AG04450 (cell line): ENCODE data around the gene CRTC1. TPM values are rescaled to one million over a fixed set of nuclear protein-coding genes. Genes with fewer than 3 reads are reported as not detected.
A peak's percentile ranks its signal among the peaks of the same experiment; 100 is the strongest.

ENCODE experiments used
- CTCF ChIA-PET: fragments of 300-600, 350-600 bp; formaldehyde crosslinking; extraction: SDS; loops from one replicate; lab custom pipeline; 2022; ENCODE audit warnings: antibody characterized with exemption, inconsistent platforms; lab: Charles Lee
- POLR2A ChIA-PET: fragments of 350-600 bp; formaldehyde crosslinking; extraction: SDS; loops from one replicate; lab custom pipeline; 2021; ENCODE audit warnings: antibody characterized with exemption, inconsistent platforms; lab: Yijun Ruan, JAX
- DNase-seq: peaks from one replicate; pipeline ENCODE4 v3.0.0-alpha.2; 2011; ENCODE audit warnings: low read depth, low spot score
- H3K27ac ChIP-seq: one replicate; pipeline ENCODE4 v1.5.1; 2012; ENCODE audit warnings: low read depth, low read length, control low read depth
- H3K27me3 ChIP-seq: one replicate; pipeline ENCODE4 v1.6.0; 2012; ENCODE audit warnings: low read length; ENCODE audit not compliant: control insufficient read depth, insufficient read depth
- H3K4me3 ChIP-seq: 2 replicates; pipeline ENCODE4 v1.5.1; 2011; ENCODE audit warnings: mild to moderate bottlenecking, low read depth, low read length, control low read depth
- H3K9me3 ChIP-seq: 2 replicates; pipeline ENCODE4 v1.5.1; 2012; ENCODE audit warnings: low read length; ENCODE audit not compliant: control insufficient read depth, insufficient read depth
- polyA plus RNA-seq: library from polyadenylated mRNA; depleted of rRNA; stranded (reverse); fragments of >200 nt; gene quantifications from 2 replicates; pipeline ENCODE4 v1.2.3, GENCODE V29; 2011
- TF ChIP-seq, protein P1 (sequence below): IDR thresholded peaks from 2 replicates; pipeline ENCODE4 v1.5.1; 2011; ENCODE audit warnings: low read depth, low read length, control low read depth, inconsistent platforms

The CRTC1 gene
- polyA plus RNA-seq, 1 experiment, result 1.0 TPM

DNA sequence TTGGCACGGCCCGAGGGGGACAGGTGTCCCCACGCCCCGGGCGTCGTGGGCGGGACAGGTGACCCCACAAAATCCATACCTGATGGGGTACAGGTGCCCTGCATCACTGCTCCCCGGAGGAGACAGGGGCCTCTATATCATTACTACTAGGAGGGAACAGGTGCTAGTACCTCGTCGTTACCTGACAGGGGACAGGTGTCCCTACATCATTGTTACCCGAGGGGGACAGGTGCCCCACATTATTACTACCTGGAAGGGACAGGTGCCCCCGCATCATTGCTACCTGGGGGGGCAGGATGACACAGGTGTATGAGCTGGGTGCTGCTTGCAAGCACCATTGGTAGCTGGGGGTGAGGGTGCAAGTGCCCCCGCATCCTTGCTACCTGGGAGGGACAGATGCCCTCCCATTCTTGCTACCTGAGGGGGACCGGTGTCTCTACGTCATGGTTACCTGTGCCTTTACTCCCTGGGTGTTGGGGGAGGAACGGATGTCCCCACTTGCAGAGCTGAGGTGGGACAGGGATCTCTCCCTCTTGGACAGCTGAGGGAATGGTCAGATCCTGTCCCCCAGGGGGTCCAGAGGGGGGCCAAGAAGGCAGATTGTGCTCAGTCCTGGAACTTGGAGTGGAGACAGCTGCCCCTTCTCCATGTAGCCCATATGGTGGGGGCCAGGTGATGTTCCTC lies 620 bp downstream of the CRTC1 start:
- Histone ChIP-seq H3K27ac (no peak overlapping the region), H3K9me3 (no peaks in the 10 kb centered on the region), H3K4me3 (peak overlapping the region; percentile 78), H3K27me3 (no peaks in the 10 kb centered on the region)
- CTCF ChIA-PET, result interaction anchor here (0.6 kb wide), 1 partner anchor 677 kb away, joined by 3 read pairs; no protein-coding TSS in a partner anchor
- POLR2A ChIA-PET, result no interaction called here
- DNase-seq, result no peak
- TF ChIP-seq, protein P1, sequence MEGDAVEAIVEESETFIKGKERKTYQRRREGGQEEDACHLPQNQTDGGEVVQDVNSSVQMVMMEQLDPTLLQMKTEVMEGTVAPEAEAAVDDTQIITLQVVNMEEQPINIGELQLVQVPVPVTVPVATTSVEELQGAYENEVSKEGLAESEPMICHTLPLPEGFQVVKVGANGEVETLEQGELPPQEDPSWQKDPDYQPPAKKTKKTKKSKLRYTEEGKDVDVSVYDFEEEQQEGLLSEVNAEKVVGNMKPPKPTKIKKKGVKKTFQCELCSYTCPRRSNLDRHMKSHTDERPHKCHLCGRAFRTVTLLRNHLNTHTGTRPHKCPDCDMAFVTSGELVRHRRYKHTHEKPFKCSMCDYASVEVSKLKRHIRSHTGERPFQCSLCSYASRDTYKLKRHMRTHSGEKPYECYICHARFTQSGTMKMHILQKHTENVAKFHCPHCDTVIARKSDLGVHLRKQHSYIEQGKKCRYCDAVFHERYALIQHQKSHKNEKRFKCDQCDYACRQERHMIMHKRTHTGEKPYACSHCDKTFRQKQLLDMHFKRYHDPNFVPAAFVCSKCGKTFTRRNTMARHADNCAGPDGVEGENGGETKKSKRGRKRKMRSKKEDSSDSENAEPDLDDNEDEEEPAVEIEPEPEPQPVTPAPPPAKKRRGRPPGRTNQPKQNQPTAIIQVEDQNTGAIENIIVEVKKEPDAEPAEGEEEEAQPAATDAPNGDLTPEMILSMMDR, result no peak

DNA sequence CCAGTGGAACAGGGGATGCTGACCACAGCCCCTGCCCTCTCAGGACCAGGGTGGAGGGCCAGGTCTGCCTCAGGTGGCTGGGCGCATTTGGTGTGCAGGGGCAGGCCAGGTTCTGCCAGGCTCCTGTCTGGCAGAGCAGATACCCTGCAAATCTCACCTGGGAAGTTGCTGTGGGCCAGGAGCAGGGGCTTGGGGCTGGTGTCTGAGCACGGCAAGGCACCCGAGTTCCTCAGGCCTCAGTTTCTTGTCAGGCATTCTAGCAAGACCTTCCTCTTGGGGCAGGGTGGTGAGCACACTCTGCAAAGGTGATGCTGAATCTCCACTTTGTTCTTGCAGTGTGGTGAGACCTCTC lies 1.1 kb downstream of the CRTC1 start:
- Histone ChIP-seq H3K27ac (no peak overlapping the region), H3K27me3 (no peaks in the 10 kb centered on the region), H3K9me3 (no peaks in the 10 kb centered on the region), H3K4me3 (peak overlapping the region; percentile 78)
- no peak for DNase-seq
- TF ChIP-seq, protein P1, result no peak
- POLR2A ChIA-PET, result no interaction called here
- CTCF ChIA-PET, result interaction anchor here (0.6 kb wide), 1 partner anchor 676 kb away, joined by 3 read pairs; no protein-coding TSS in a partner anchor

DNA sequence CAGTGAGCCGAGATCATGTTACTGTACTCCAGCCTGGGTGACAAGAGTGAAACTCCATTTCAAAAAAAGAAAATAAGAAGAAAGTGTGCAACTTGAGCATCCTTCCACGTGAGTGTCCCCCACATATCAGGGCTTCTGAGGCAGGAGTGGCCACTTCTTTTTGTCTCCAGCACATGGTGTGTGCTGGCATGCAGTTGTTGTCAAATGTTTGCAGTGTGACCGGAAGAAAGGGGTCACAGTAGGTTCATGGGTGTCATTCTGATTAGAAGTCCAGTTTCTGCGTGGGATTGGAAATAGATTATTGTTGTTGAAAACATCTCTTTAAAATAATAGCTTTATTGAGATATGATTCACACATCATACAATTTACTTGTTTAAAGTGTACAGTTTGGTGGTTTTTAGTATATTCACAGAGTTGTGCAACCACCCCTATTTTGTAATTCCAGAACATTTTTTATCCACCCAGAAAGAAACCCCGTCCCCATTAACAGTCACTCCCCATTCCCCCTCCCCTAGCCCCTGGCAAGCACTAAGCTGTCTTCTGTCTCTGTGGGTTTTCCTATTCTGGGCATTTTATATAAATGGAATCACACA lies 2.2 kb downstream of the CRTC1 start:
- TF ChIP-seq, protein P1, result no peak
- H3K27me3 ChIP-seq, result no peaks in the 10 kb centered on the region
- no peaks in the 10 kb centered on the region for H3K9me3 ChIP-seq
- no peak for DNase-seq
- H3K4me3 ChIP-seq, result no peak overlapping the region
- ChIA-PET CTCF (no interaction called here), POLR2A (interaction anchor here (0.6 to 1.1 kb wide), 2 partner anchors 48 to 199 kb away, joined by 3 to 5 read pairs; no protein-coding TSS in a partner anchor)
- H3K27ac ChIP-seq, result no peak overlapping the region

DNA sequence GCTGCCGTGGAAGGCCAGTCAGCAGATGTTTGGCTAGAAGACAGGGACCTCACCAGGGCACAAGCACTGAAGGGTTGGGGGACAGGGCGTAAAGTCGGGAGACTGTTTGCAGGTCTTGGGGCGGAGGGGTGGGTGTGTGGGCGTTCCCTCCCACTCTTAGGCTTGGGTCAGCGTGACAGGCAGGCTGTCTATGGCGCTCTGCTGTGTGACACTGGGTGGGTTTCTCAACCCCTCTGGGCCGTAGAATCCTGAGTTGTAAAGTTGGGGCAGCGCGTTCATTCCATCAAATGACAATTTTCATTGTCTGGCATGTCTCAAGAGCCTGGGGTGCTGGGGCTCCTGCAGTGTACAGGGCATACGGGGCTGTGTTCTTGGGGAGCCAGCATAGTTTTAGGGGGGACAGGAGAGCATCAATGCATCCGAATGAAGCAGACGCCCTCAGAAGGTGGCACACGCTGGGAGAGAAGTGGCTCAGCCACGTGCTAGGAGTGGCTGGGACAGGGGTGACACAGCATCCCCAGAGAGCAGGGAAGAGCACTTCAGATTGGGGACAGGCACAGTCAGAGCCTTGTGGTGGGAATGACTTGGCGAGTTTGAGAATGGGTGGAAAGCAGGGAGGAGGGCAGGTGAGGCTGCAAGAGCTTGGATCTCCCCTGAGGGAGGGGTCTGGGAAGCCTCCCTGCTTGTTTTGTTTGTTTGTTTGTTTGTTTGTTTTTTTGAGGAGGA lies 4.4 kb downstream of the CRTC1 start:
- CTCF ChIA-PET, result interaction anchor here (0.6 kb wide), 1 partner anchor 159 kb away, joined by 3 read pairs; no protein-coding TSS in a partner anchor

More for the DNA sequence above, 4.4 kb downstream of the CRTC1 start:
- H3K4me3 ChIP-seq, result no peak overlapping the region
- H3K27ac ChIP-seq, result no peak overlapping the region
- H3K27me3 ChIP-seq, result no peaks in the 10 kb centered on the region
- POLR2A ChIA-PET, result no interaction called here
- TF ChIP-seq, protein P1, result no peak
- no peak for DNase-seq
- no peaks in the 10 kb centered on the region for H3K9me3 ChIP-seq
